ENCODE data around the gene ZBTB16.

The ZBTB16 gene

DNA sequence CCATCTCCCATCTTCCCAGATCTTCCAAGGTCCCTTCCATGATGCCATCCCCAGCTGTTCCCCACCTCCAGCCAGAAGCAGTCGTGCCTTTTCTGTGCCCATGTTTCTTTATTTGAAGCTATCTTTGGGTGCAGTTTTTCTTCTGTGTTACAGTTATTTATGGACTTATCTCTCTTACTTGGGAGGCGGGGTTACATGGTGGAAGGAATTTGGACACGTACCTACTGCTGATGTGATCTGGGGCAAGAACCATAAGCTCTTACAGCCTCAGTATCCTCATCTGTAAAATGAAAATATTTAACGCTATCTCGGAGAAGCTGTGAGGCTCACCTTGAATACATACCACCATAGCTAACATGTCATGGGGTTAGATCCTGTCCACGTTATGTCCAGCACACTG, 98.9 kb downstream of the ZBTB16 start:
- no peak for DNase-seq

DNA sequence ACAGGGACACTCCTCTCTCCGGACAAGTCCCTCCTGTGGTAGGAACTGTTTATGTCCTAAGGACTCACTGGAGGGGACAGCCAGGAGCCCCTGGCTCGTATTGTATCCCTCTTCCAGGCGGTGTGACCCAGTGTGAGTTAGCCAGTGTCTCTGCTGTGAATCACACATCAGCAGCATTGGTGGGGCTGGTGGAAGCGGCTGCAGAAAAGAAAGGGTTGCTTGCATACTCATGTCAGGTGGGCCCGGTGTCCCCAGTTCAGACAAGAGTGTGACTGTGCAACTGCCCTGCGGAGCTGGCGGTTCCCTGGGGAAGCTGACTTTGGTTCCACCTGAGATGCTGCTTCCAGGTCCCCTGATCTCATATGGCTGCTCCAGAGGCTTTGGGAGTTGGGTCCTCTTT, 99.4 kb downstream of the ZBTB16 start:
- no peak for DNase-seq

- DNase-seq, result no peak
Measured at GRCh38 chr11:114159320-114159719, 99.8 kb downstream of the ZBTB16 start.

DNA sequence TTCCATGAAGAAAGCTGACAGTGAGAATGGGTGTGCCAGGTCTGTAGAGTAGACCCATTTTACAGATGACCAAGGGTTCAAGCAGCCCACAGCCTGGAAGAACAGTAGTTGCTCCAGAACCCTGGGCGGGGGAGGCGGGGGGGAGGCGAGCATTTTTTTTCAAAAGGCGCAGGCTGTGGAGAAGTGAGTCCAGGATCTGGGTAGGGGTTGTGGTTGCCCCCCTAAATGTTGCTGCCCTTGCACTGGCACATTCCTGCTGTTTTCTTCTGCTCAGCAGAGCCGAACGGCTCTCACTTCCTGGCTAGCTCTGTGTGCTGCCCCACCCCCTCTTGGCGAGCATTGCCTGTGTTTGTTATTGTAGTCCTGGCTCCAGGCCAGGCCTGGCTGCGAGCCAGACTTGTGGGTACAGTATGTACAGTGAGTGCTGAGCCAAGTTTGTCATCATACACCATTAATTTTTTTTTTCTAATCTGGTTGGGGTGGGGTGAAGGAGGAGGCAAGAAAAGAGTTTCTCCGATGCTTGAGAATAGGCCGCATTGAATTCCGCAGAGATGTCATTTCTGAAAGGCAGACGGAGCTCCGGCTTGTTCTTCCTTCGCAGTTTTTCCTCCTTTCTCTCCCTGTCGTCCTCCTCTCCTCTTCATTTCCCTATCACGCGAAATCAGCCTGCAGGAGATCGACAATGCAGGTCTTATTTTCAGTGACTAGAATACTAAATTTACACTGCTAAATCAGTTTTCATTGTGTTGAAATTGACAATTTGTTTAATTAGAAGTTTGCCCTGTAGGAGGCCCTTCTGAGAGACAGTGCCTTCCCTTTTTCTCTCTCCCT, 100.5 kb downstream of the ZBTB16 start:
- DNase-seq, result peak; percentile 89

DNA sequence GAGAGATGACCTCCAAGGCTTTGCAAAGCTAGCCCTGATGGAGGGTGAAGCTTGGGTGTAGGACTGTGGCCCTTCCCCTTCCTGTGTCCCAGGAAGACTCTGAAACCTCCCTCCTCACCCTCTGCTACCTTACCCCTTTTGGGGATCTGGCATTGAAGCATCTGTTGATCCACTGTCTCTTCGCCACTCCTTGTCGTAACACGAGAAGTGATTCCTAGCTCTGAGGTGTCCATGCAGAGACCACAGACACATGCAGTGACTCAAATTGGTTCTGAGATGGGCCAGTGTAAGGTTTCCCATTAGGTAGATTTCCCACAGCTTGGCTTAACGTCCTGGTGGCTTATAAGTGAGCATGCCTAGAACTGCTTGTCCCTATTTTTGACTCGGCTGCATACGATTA, 101.4 kb downstream of the ZBTB16 start:
- no peak for DNase-seq

GRCh38 chr11:114161486-114162250, 102.2 kb downstream of the ZBTB16 start:
- no peak for DNase-seq

- no peak for DNase-seq
Measured at GRCh38 chr11:114162719-114163123, 103.2 kb downstream of the ZBTB16 start.

DNA sequence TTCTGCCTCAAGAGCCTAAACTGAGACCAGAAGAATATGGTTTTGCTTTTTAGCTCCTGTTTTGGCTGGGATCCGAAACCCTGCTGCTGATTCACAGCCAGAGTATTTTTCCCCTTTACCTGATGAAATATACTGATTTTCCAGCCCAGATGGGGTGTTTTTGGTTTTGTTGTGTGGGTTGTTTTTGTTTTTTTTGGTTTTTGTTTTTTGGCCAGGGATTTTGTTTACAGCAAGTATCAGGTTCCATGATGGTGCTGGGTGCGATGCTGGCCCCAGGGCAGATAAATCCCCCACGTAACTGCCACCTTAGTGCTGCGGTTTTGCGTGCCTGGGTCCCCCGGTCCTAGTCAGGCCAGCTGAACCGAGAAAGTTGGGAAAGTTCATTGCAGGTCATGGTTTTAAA, 103.7 kb downstream of the ZBTB16 start:
- no peak for DNase-seq

DNA sequence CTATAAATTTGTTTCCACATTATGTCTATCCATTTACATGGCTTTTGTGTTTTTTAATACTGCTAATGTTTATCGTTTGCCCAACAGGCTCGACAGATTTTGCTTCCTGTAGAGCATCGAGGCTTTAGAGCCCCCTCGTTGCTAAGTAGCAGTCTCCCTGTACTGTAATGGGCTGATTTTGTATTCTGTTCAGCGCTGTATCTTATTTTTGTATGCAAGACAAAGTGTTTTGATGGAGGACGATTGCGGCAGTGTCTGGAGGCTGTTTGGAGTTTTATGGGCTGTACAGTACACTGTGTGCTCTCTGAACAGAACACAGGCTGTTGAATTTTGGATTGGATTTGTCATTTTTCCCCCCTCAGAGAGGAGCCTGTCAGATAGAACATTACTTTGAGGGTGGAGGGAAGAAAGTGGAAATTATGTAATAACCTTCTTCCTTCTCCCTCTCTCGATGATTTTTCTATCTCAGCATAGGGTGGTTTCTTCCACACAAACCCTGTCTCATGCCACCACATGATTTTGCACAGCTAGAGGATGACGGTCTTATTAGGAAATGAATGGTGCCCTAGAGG, 104.4 kb downstream of the ZBTB16 start:
- DNase-seq, result no peak

DNA sequence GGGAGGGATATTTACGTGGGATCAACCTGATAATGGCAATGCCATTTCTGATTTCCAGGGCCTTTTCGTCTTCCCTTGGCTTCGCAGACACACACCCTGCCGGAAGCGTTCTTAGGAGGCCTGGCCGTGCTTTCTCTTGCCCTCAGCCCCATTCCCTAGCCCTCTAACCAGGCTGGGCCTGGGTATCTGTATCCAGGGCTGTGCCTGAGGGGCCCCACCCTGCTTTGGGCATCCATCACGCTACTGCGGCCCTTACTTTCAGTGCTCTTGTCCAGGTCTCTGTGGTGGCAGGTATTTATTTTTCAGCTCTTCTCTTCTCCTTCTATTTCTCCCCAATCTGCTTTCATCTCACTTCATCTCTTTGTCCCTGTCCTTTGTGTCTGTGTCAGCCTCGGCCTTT, 105.0 kb downstream of the ZBTB16 start:
- no peak for DNase-seq

DNA sequence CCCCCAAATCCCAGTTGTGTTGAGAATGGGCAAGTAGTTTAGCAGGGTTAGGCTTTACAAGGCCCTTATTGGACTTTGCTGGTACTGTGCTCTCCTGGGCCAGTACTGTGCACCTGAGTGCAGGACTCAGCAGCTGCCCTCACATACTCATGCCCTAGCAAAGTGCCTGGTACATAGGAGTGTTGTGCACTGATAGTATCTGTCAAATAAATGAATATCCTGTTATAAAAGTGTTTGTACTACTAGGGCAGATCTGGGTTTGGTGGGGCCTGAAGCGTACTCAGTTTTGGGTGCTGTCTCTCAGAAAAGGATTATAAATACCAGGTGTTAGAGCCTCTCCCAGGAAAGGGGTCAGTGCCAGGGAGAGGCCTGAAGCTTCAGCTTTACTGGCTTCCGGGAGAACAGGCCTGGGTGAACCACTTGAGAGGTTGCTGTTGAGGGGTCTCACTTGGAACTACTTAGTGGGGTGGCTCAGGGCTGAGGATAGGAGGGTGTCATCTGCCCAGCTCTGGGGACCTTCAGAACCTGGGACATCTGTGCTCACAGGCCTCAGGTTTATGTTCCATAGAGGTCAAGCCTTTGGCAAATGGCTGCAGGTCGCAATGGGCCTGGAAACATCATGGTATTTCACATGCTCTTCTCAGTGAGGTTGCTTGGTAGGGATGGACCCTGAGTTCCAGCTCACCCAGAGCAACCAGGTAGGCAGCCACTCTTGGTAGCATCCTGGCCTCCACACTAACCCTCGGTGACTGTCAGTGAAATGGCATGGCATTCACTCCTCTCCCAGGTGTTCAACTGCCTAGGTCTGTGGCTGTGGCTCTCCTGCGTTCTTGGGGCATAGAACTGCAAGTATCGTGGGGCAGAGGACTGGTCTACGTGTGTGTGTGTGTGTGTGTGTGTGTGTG, 106.1 kb downstream of the ZBTB16 start:
- no peak for DNase-seq

- no peak for DNase-seq
Measured at GRCh38 chr11:114166362-114166761, 106.9 kb downstream of the ZBTB16 start.

- no peak for DNase-seq
Measured at GRCh38 chr11:114166897-114167323, 107.4 kb downstream of the ZBTB16 start.

- no peak for DNase-seq
Measured at GRCh38 chr11:114167355-114167754, 107.8 kb downstream of the ZBTB16 start.

GRCh38 chr11:114167771-114168448, 108.4 kb downstream of the ZBTB16 start:
- no peak for DNase-seq

GRCh38 chr11:114168691-114169090, 109.2 kb downstream of the ZBTB16 start:
- no peak for DNase-seq

DNA sequence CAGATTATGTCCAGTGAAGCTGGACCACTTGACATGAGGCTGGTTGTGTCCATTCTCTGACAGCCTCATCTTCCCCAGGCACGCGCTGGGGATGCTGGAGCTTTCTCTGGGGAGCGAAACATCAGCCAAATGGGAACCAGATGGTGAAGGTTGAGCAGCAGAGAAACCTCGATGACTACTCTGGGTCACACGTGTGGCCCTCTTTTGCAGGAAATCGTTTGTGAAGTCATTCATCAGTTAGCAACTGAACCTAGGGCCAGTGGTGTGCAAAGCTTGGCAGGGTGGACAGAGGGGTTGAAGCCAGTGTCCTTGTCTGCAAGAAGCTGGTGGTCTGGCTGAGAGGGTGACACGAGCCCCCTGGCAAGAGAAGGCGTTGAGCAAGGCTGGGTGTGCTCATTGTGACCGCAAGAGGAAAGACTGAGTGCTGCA, 109.8 kb downstream of the ZBTB16 start:
- no peak for DNase-seq

- no peak for DNase-seq
Measured at GRCh38 chr11:114169821-114170220, 110.3 kb downstream of the ZBTB16 start.

DNA sequence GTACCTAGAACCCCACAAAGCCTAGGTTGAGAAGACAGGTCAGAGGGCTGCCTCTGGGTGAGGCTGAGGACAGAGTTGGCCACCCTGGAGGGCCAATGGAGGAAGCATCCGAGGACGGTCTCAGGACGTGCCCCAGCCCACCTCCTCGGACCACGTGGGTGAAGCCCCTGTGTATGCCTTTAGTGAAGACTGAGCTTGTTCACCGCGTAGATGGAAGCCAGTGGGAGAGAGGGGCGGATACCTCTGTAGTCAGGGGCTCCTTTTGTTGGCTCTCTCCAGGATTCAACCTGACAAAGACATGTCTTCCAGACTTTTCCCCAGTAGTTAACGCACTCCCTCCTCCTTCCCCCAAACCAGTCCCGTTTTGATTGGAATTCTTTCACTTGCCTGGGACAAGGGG, 110.7 kb downstream of the ZBTB16 start:
- no peak for DNase-seq

DNA sequence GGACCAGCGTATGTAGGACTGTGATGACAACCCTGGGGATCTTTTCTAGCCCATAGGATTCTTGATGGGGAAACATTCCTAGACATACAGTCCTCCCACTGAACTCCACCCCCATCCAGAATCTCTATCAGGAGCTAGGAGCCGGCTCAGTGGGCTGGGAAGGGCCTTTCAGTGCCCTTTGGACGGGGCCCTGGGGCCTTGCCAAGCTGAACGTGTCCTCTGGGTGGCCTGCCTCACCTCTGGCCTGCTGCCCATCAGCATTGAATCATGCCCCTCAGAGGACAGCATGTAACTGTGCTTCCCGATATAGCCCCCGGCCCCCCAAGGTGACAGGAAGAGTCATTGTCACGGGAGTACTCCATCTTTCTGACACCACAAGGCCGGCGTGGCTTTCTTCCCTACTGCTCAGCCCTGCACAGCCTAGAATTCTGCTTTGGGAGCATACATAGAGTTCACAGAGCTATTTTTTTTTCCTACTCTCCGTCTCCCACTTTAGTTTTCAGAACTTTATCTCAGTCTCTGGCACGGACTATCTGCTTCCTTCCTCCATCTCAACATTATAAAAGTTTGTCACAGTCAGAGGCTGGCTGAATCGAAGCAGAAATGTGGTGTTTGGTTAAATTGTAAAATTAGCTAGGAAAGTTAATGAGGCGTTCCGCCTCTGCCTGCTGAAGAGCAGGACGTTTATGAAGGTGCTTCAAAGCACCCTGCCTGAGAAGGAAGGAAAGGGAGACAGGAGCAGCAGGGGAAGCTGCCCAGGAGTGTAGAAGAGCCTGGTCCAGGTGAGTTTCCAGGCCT, 111.9 kb downstream of the ZBTB16 start:
- no peak for DNase-seq
